Activated naive CD4-positive, alpha-beta T cell treated with anti-CD3 and anti-CD28 coated beads, Interleukin-2, amount 10 ng/mL, durations not matched to agents 7 days and 5 days (primary cell): ENCODE data around the gene PRPF38A.
A peak's percentile ranks its signal among the peaks of the same experiment; 100 is the strongest.

ENCODE experiments used
- CTCF ChIA-PET: fragments of 350-600 bp; sonication (Branson Sonifier 250); formaldehyde crosslinking; loops from one replicate; lab custom pipeline; 2021; ENCODE audit warnings: antibody characterized with exemption; lab: Charles Lee
- DNase-seq: peaks from one replicate; pipeline ENCODE4 v3.0.0-alpha.2; 2020
- H3K27ac Mint-ChIP-seq: one replicate; pipeline ENCODE4 v1.8.0; 2021; ENCODE audit warnings: mild to moderate bottlenecking, moderate library complexity, mixed read lengths
- H3K27me3 Mint-ChIP-seq: one replicate; pipeline ENCODE4 v1.8.0; 2021; ENCODE audit warnings: mild to moderate bottlenecking, mixed read lengths
- H3K36me3 Mint-ChIP-seq: one replicate; pipeline ENCODE4 v1.8.0; 2021; ENCODE audit warnings: mixed read lengths
- H3K4me1 Mint-ChIP-seq: one replicate; pipeline ENCODE4 v1.8.0; 2021; ENCODE audit warnings: mixed read lengths
- H3K4me3 Mint-ChIP-seq: one replicate; pipeline ENCODE4 v1.8.0; 2021; ENCODE audit warnings: mild to moderate bottlenecking, moderate library complexity, mixed read lengths
- H3K9me3 Mint-ChIP-seq: one replicate; pipeline ENCODE4 v1.8.0; 2021; ENCODE audit warnings: mixed read lengths

The PRPF38A gene

GRCh38 chr1:52455686-52456085 lies 51.3 kb downstream of the PRPF38A start:
- no peaks in the 10 kb centered on the region for H3K4me1 Mint-ChIP-seq
- H3K27ac Mint-ChIP-seq: no peak overlapping the region
- no peaks in the 10 kb centered on the region for H3K27me3 Mint-ChIP-seq
- no peak overlapping the region for H3K4me3 Mint-ChIP-seq
- no peaks in the 10 kb centered on the region for H3K9me3 Mint-ChIP-seq
- CTCF ChIA-PET: no interaction called here
- no peak for DNase-seq
- H3K36me3 Mint-ChIP-seq: peaks cover 41% of the 10 kb centered on the region

DNA sequence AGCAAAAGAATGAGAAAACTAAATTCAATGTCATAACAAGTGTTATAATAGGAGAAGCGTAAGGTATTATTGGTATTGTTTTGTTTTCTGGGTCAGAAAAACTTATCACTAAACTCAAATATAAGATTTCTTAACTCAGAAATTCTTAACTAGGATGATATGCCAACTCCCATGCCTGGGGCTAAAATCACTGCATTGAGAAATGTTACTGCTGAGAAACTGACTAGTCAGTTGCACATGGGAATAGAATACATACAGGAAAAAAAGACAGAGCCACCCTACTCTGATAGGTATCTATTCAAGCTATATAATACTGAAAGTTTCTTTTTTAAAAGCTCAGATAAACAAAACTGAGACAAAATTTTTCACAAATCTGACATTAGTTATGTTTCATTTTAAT lies 56.3 kb downstream of the PRPF38A start:
- H3K4me3 Mint-ChIP-seq: no peak overlapping the region
- no peaks in the 10 kb centered on the region for H3K27me3 Mint-ChIP-seq
- no peak for DNase-seq
- H3K27ac Mint-ChIP-seq: no peak overlapping the region
- peaks cover 35% of the 10 kb centered on the region for H3K36me3 Mint-ChIP-seq
- H3K4me1 Mint-ChIP-seq: no peaks in the 10 kb centered on the region
- CTCF ChIA-PET: no interaction called here
- H3K9me3 Mint-ChIP-seq: no peaks in the 10 kb centered on the region

- peaks cover 34% of the 10 kb centered on the region for H3K36me3 Mint-ChIP-seq
- DNase-seq: no peak
- peak overlapping the region; percentile 64 for H3K27ac Mint-ChIP-seq
- no peak overlapping the region for H3K4me3 Mint-ChIP-seq
- H3K9me3 Mint-ChIP-seq: no peaks in the 10 kb centered on the region
- no peaks in the 10 kb centered on the region for H3K4me1 Mint-ChIP-seq
- CTCF ChIA-PET: no interaction called here
- H3K27me3 Mint-ChIP-seq: no peaks in the 10 kb centered on the region
These were observed 57.4 kb downstream of the PRPF38A start for GRCh38 chr1:52461821-52462220.

DNA sequence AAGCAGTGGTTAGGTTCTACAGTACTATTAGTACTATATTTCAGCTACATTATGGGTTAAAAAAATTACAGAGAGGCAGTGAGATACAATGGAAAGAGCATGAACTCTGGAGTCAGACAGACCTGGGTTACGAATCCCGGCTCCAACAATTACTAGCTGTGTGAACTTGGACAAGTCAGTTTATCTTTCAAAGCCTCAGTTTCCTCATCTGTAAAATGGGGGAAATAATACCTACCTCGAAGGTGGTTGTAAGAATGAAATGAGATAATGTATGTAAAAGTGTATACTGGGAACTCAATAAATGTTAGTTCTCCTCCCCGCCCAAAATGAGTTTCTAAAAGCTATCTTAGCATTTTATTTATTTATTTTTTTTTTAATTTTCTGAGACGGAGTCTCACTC lies 59.5 kb downstream of the PRPF38A start:
- H3K4me3 Mint-ChIP-seq: no peak overlapping the region
- DNase-seq: no peak
- CTCF ChIA-PET: interaction anchor here (0.8 kb wide), 1 partner anchor 167 kb away, joined by 3 read pairs; no protein-coding TSS in a partner anchor
- H3K27ac Mint-ChIP-seq: peak overlapping the region; percentile 49
- H3K9me3 Mint-ChIP-seq: no peaks in the 10 kb centered on the region
- H3K36me3 Mint-ChIP-seq: peaks cover 32% of the 10 kb centered on the region
- H3K27me3 Mint-ChIP-seq: no peaks in the 10 kb centered on the region
- no peaks in the 10 kb centered on the region for H3K4me1 Mint-ChIP-seq

- CTCF ChIA-PET: no interaction called here
- Mint-ChIP-seq H3K36me3 (peaks cover 41% of the 10 kb centered on the region), H3K27ac (no peak overlapping the region)
These were observed 64.7 kb downstream of the PRPF38A start for GRCh38 chr1:52469108-52469507.

More at GRCh38 chr1:52469108-52469507, 64.7 kb downstream of the PRPF38A start:
- DNase-seq: no peak
- Mint-ChIP-seq H3K4me1 (no peaks in the 10 kb centered on the region), H3K27me3 (no peaks in the 10 kb centered on the region), H3K4me3 (no peak overlapping the region), H3K9me3 (no peaks in the 10 kb centered on the region)
